Measurements from ENCODE around the gene ANKRD6. TPM values are rescaled to one million over a fixed set of nuclear protein-coding genes. Genes with fewer than 3 reads are reported as not detected.
A peak's percentile ranks its signal among the peaks of the same experiment; 100 is the strongest.

ANKRD6 gene
- polyA plus RNA-seq, 1 experiment: 1.1 TPM

- no peaks in the 10 kb centered on the region for H3K36me3 ChIP-seq (ENCODE audit: control insufficient read depth, insufficient read depth, low read length)
- H3K27me3 ChIP-seq (ENCODE audit: control insufficient read depth, insufficient read depth, low read length): peaks cover 6% of the 10 kb centered on the region
- TF ChIP-seq, protein P1, sequence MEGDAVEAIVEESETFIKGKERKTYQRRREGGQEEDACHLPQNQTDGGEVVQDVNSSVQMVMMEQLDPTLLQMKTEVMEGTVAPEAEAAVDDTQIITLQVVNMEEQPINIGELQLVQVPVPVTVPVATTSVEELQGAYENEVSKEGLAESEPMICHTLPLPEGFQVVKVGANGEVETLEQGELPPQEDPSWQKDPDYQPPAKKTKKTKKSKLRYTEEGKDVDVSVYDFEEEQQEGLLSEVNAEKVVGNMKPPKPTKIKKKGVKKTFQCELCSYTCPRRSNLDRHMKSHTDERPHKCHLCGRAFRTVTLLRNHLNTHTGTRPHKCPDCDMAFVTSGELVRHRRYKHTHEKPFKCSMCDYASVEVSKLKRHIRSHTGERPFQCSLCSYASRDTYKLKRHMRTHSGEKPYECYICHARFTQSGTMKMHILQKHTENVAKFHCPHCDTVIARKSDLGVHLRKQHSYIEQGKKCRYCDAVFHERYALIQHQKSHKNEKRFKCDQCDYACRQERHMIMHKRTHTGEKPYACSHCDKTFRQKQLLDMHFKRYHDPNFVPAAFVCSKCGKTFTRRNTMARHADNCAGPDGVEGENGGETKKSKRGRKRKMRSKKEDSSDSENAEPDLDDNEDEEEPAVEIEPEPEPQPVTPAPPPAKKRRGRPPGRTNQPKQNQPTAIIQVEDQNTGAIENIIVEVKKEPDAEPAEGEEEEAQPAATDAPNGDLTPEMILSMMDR (IDR thresholded peaks at IDR 0.05; ENCODE audit: insufficient read depth, low read depth, low read length): no peak
- DNase-seq (ENCODE audit: low read depth): no peak
- no peak overlapping the region for H3K4me3 ChIP-seq (ENCODE audit: low read depth, low read length)
- CTCF ChIA-PET: interaction anchor here (0.6 to 1.1 kb wide), 3 partner anchors 12 to 288 kb away, joined by 3 to 4 read pairs (median 3); no protein-coding TSS in a partner anchor
- POLR2A ChIA-PET: no interaction called here
Measured at GRCh38 chr6:89430201-89430962, 2.6 kb upstream of the ANKRD6 start.

DNA sequence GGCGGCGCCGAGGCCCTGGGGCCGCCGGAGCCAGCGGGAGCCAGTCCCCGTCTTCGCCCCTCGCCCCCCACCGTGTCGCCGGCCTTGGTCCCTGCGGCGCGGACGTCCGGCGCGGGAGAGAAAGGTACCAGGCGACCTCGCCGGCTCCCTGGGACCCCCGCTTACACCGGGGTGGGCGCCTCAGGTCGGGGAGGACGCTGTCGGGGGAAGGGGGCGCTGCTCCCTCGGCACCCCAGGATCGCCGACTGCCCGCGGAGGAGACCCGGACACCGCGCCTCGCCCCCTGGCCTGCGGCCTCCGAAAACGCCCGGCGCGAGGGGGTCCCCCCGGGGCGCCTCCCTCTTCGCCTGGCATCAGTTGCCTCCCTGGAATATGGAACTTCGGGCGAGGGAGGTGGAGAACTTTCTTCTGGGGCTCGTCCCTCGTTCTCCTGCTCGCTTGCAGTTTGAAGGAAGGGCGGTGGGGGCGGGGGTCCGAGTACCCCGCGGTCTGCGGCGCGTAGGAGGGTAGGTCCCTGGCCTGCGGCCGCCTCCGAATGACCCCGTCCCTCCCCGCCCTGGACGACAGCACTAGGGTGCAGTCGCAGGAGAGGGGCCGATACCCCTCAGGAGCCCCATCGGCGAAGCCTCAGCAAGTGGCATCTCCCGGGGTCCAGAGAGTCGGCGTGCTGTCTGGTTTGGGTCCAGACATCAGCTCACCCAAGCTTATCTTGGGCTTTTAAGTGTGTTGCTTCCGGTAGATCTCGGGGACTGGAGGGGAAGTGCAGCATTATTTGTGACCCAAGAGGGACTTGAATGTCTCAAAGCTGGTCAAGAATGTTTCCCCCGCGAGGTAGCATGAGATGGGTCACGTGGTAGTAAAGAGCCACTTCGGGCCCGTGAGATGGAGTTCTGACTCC is 549 bp downstream of the ANKRD6 start:
- H3K4me3 ChIP-seq (ENCODE audit: low read depth, low read length): peak overlapping the region; percentile 48
- H3K36me3 ChIP-seq (ENCODE audit: control insufficient read depth, insufficient read depth, low read length): no peaks in the 10 kb centered on the region
- POLR2A ChIA-PET: no interaction called here
- peaks cover 6% of the 10 kb centered on the region for H3K27me3 ChIP-seq (ENCODE audit: control insufficient read depth, insufficient read depth, low read length)
- TF ChIP-seq, protein P1 (IDR thresholded peaks at IDR 0.05; ENCODE audit: insufficient read depth, low read depth, low read length): no peak
- DNase-seq (ENCODE audit: low read depth): no peak
- CTCF ChIA-PET: interaction anchor here (1.0 to 1.2 kb wide), 3 partner anchors 30 to 199 kb away, joined by 3 to 6 read pairs (median 3); no protein-coding TSS in a partner anchor

- no peak overlapping the region for H3K4me3 ChIP-seq (ENCODE audit: low read depth, low read length)
- H3K36me3 ChIP-seq (ENCODE audit: control insufficient read depth, insufficient read depth, low read length): no peaks in the 10 kb centered on the region
- H3K27me3 ChIP-seq (ENCODE audit: control insufficient read depth, insufficient read depth, low read length): peaks cover 6% of the 10 kb centered on the region
- ChIA-PET CTCF (no interaction called here), POLR2A (no interaction called here)
- TF ChIP-seq, protein P1 (IDR thresholded peaks at IDR 0.05; ENCODE audit: insufficient read depth, low read depth, low read length): no peak
- no peak for DNase-seq (ENCODE audit: low read depth)
Measured at GRCh38 chr6:89434150-89434499, 1.2 kb downstream of the ANKRD6 start.

- peaks cover 6% of the 10 kb centered on the region for H3K27me3 ChIP-seq (ENCODE audit: control insufficient read depth, insufficient read depth, low read length)
Measured at GRCh38 chr6:89434954-89435353, 2.0 kb downstream of the ANKRD6 start.

More at GRCh38 chr6:89434954-89435353, 2.0 kb downstream of the ANKRD6 start:
- ChIA-PET POLR2A (no interaction called here), CTCF (no interaction called here)
- no peak for DNase-seq (ENCODE audit: low read depth)
- no peaks in the 10 kb centered on the region for H3K36me3 ChIP-seq (ENCODE audit: control insufficient read depth, insufficient read depth, low read length)
- no peak overlapping the region for H3K4me3 ChIP-seq (ENCODE audit: low read depth, low read length)
- TF ChIP-seq, protein P1 (IDR thresholded peaks at IDR 0.05; ENCODE audit: insufficient read depth, low read depth, low read length): no peak

All from BJ (cell line).